ENCODE measurements around the gene FBXO28.

GRCh38 chr1:224068458-224069072 is 45.3 kb upstream of the FBXO28 start:
- TF ChIP-seq CTCF (IDR thresholded peaks at IDR 0.05) (no peak), POLR2A (IDR thresholded peaks at IDR 0.05) (no peak)
